Endothelial cell of umbilical vein (primary cell): Measurements from ENCODE around the gene NT5DC4. TPM values are rescaled to one million over a fixed set of nuclear protein-coding genes. Genes with fewer than 3 reads are reported as not detected.

ENCODE experiments used
- BruUV-seq: library from RNA; stranded (reverse); fragments of 400-500 nt; replicated peaks from 2 replicates; lab custom pipeline; 2021; lab: Mats Ljungman, UMichigan
- CTCF ChIA-PET: fragments of 300-600, 350-600 bp; sonication (Branson Sonifier 250); formaldehyde crosslinking; loops from one replicate; lab custom pipeline; 2021; ENCODE audit warnings: antibody characterized with exemption, inconsistent platforms; lab: Charles Lee
- POLR2A ChIA-PET: fragments of 300-600, 350-600 bp; sonication (Branson Sonifier 250); formaldehyde crosslinking; loops from one replicate; lab custom pipeline; 2021; ENCODE audit warnings: antibody characterized with exemption, inconsistent platforms; lab: Charles Lee
- DNase-seq: peaks from one replicate; pipeline ENCODE4 v3.0.0-alpha.2; 2011; ENCODE audit warnings: low read depth, low spot score
- FAIRE-seq: peaks from 2 replicates; lab custom pipeline; 2011; peaks lifted over from hg19 to GRCh38; lab: Jason Lieb, UNC
- H2AFZ ChIP-seq: 2 replicates; pipeline ENCODE4 v1.6.0; 2012; ENCODE audit warnings: low read depth, low read length, control low read depth, inconsistent platforms
- H3K27ac ChIP-seq: 2 replicates; pipeline ENCODE4 v1.5.1; 2011; ENCODE audit warnings: low read depth, mild to moderate bottlenecking, control low read depth, low read length, moderate library complexity; ENCODE audit not compliant: insufficient read depth
- H3K27me3 ChIP-seq, 2 experiments: 2 replicates each; pipeline versions ENCODE4 v1.6.0 to v1.6.1; 2011; ENCODE audit warnings: low read length in 2 of 2, mixed read lengths in 1 of 2; ENCODE audit not compliant: control insufficient read depth in 2 of 2, insufficient read depth in 2 of 2
- H3K36me3 ChIP-seq, 2 experiments: 2 replicates in 1 of 2; 3 replicates in 1 of 2; pipeline ENCODE4 v1.5.1; 2011; ENCODE audit warnings: low read length in 2 of 2, mild to moderate bottlenecking in 1 of 2, moderate library complexity in 1 of 2; ENCODE audit not compliant: control insufficient read depth in 2 of 2, insufficient read depth in 2 of 2; ENCODE audit errors: extremely low read depth in 1 of 2
- H3K4me1 ChIP-seq: 3 replicates; pipeline ENCODE4 v1.5.1; 2011; ENCODE audit warnings: mild to moderate bottlenecking, low read length; ENCODE audit not compliant: control insufficient read depth, insufficient read depth; ENCODE audit errors: extremely low read depth
- H3K4me2 ChIP-seq: 2 replicates; pipeline ENCODE4 v1.6.1; 2011; ENCODE audit warnings: low read length, control low read depth, mixed read lengths; ENCODE audit not compliant: insufficient read depth
- H3K4me3 ChIP-seq, 3 experiments: fragments of 200-600 bp in 1 of 3; sonication (generic), shearing (Covaris generic) in 1 of 3; replicated peaks in 1 of 3; 2 replicates each; pipeline ENCODE4 v1.5.1; 2011 to 2016; ENCODE audit warnings: control low read depth in 3 of 3, low read length in 3 of 3, mild to moderate bottlenecking in 2 of 3, inconsistent platforms in 1 of 3, low read depth in 1 of 3, moderate library complexity in 1 of 3; ENCODE audit not compliant: insufficient read depth in 1 of 3
- H3K79me2 ChIP-seq: 2 replicates; pipeline ENCODE4 v1.6.0; 2012; ENCODE audit warnings: low read length, inconsistent platforms; ENCODE audit not compliant: control insufficient read depth, insufficient read depth
- H3K9ac ChIP-seq: replicated peaks from 2 replicates; pipeline ENCODE3; 2011; ENCODE audit warnings: low read length, control low read depth; ENCODE audit not compliant: insufficient read depth; ENCODE audit errors: extremely low read depth
- H3K9me1 ChIP-seq: replicated peaks from 3 replicates; pipeline ENCODE4 v1.6.0; 2011; ENCODE audit warnings: mild to moderate bottlenecking, low read length; ENCODE audit not compliant: control insufficient read depth, insufficient read depth; ENCODE audit errors: extremely low read depth
- H3K9me3 ChIP-seq: replicated peaks from 2 replicates; pipeline ENCODE4 v1.5.1; 2012; ENCODE audit warnings: low read length, inconsistent platforms; ENCODE audit not compliant: control insufficient read depth, insufficient read depth
- H4K20me1 ChIP-seq: replicated peaks from 2 replicates; pipeline ENCODE3; 2011; ENCODE audit warnings: mild to moderate bottlenecking, low read length; ENCODE audit not compliant: control insufficient read depth, insufficient read depth; ENCODE audit errors: extremely low read depth
- CTCF ChIP-seq, 2 donors: IDR thresholded peaks; 1 replicate in 1 of 2; 2 replicates in 1 of 2; pipeline ENCODE4 v1.5.1; 2011; ENCODE audit warnings: low read length in 2 of 2, mild to moderate bottlenecking in 2 of 2, moderate library complexity in 2 of 2, control low read depth in 1 of 2, inconsistent platforms in 1 of 2, low read depth in 1 of 2; ENCODE audit not compliant: insufficient read depth in 1 of 2; ENCODE audit errors: extremely low read depth in 1 of 2
- EZH2 ChIP-seq: IDR thresholded peaks from 2 replicates; pipeline ENCODE4 v1.6.1; 2012; ENCODE audit warnings: borderline replicate concordance, low read depth, mild to moderate bottlenecking, moderate library complexity, low read length, inconsistent platforms; ENCODE audit not compliant: severe bottlenecking
- FOS ChIP-seq: IDR thresholded peaks from 2 replicates; pipeline ENCODE4 v1.6.1; 2011; ENCODE audit warnings: mild to moderate bottlenecking, low read length, moderate library complexity, borderline replicate concordance; ENCODE audit not compliant: insufficient read depth
- GATA2 ChIP-seq: IDR thresholded peaks from 2 replicates; pipeline ENCODE4 v1.7.0; 2011; ENCODE audit warnings: low read depth, mild to moderate bottlenecking, moderate library complexity, mixed read lengths, low read length; ENCODE audit not compliant: insufficient read length, insufficient read depth
- JUN ChIP-seq: IDR thresholded peaks from 2 replicates; pipeline ENCODE4 v1.6.1; 2011; ENCODE audit warnings: borderline replicate concordance, low read depth; ENCODE audit not compliant: insufficient read length, insufficient read depth
- MAX ChIP-seq: IDR thresholded peaks from 2 replicates; pipeline ENCODE4 v1.6.1; 2011; ENCODE audit not compliant: insufficient read depth, insufficient read length
- MYC ChIP-seq: IDR thresholded peaks from one replicate; pipeline ENCODE4 v1.6.1; 2011; ENCODE audit warnings: mild to moderate bottlenecking, low read depth, low read length
- POLR2A ChIP-seq: IDR thresholded peaks from 2 replicates; pipeline ENCODE4 v1.6.1; 2012; ENCODE audit warnings: low read depth, mild to moderate bottlenecking, control low read depth, low read length
- POLR2AphosphoS5 ChIP-seq: IDR thresholded peaks from 2 replicates; pipeline ENCODE4 v1.6.1; 2012; ENCODE audit warnings: low read depth, mild to moderate bottlenecking, control low read depth, low read length, moderate library complexity; ENCODE audit not compliant: insufficient read depth
- dilution Hi-C: fragments of 300-500 bp; cut with MboI; formaldehyde crosslinking; loops from one replicate; pipeline ENCODE4 v1.15.0; 2019; ENCODE audit warnings: low sequenced_read_pairs; ENCODE audit not compliant: extremely low pct_ligation_motif_present
- intact Hi-C: fragments of 100-400 bp; cut with micrococcal nuclease; formaldehyde crosslinking; loops from one replicate; pipeline ENCODE4 v1.10.0; 2022
- polyA plus RNA-seq, 4 experiments: library from polyadenylated mRNA; depleted of rRNA in 3 of 4; stranded (reverse) in 3 of 4; unstranded in 1 of 4; fragments of >200 nt; gene quantifications; 2 replicates each; pipeline versions ENCODE4 v1.2.1 to v1.2.3, GENCODE V29; 2011 to 2012; ENCODE audit warnings: missing spikeins in 1 of 4
- total RNA-seq: library from RNA; stranded (reverse); gene quantifications from 2 replicates; pipeline ENCODE4 v1.2.3, GENCODE V29; 2021

The NT5DC4 gene
- total and polyA plus RNA-seq, 2 donors (not counting 3 experiments of a cell fraction or from before 2014, with no cell fraction given), result not detected

GRCh38 chr2:112752667-112753066 lies 31.8 kb downstream of the NT5DC4 start:
- Histone ChIP-seq H2AFZ (no peak overlapping the region), H3K4me1 (no peaks in the 10 kb centered on the region), H3K27me3 (no peaks in the 10 kb centered on the region), H4K20me1 (no peaks in the 10 kb centered on the region), H3K36me3 (peaks cover 0 to 12% of the 10 kb centered on the region in 2 experiments), H3K9me3 (no peaks in the 10 kb centered on the region), H3K79me2 (peaks cover 46% of the 10 kb centered on the region), H3K27ac (no peak overlapping the region), H3K9ac (no peak overlapping the region), H3K9me1 (no peaks in the 10 kb centered on the region), H3K4me3 (no peak overlapping the region), H3K4me2 (no peak overlapping the region)
- ChIA-PET CTCF (interaction anchor here (0.7 to 9.5 kb wide), 5 partner anchors 59 to 206 kb away, joined by 3 to 410 read pairs (median 5); no protein-coding TSS in a partner anchor), POLR2A (no interaction called here)
- no peak for FAIRE-seq
- DNase-seq, result no peak
- no TSS peak for BruUV-seq
- TF ChIP-seq MYC, result no peak
- no peak for TF ChIP-seq GATA2
- TF ChIP-seq FOS, result no peak
- TF ChIP-seq EZH2, result no peak
- TF ChIP-seq CTCF (IDR thresholded peaks at IDR 0.05; ENCODE audit: extremely low read depth in 1 of 2, insufficient read depth in 1 of 2, low read depth in 1 of 2, low read length in 2 of 2), result no peak
- TF ChIP-seq POLR2A, result no peak
- no peak for TF ChIP-seq MAX
- no peak for TF ChIP-seq JUN
- no peak for TF ChIP-seq POLR2AphosphoS5
- intact Hi-C loops, result no loop called here
- dilution Hi-C loops, result loop anchor here (25.0 kb wide), 1 partner anchor 185 kb away; no protein-coding TSS in a partner anchor
